ENCODE measurements around the gene ZFAND6.

Gene ZFAND6

DNA sequence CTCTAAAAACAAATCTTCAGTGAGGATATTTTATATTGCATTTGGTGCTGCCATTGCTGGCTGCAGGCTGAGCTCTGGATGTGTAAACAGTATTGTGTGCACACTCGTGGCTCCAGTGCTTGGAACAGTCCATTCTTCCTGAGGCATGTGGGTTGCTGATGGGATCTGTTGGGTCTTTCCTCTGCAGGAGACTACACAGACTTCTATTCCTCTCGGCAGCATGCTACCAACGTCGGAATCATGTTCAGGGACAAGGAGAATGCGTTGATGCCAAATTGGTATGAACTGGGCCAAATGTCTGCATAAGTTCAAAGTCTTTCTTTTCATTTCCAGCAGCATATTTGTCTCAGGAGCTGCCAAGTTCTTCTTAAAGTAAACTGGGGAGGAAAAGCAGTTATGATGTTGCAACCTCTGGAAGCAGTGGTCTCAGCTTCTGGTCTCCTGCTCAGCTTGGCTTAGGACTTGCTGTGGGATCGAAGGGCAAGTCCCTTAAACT lies 102.6 kb downstream of the ZFAND6 start:
- Histone ChIP-seq H4K20me1 (ENCODE audit: control insufficient read depth, insufficient read depth, low read depth, low read length) (no peaks in the 10 kb centered on the region), H3K9me3 (ENCODE audit: control insufficient read depth, insufficient read depth, low read length) (no peaks in the 10 kb centered on the region), H3K36me3 (ENCODE audit: control insufficient read depth, low read length) (peaks cover 22% of the 10 kb centered on the region), H3K27me3 (ENCODE audit: control insufficient read depth, low read length) (no peaks in the 10 kb centered on the region), H3K4me2 (ENCODE audit: low read length) (no peak overlapping the region), H3K4me1 (ENCODE audit: control insufficient read depth, low read length) (peaks cover 29% of the 10 kb centered on the region), H3K9me2 (replicated peaks; ENCODE audit: control insufficient read depth, low read length) (no peaks in the 10 kb centered on the region), H3K4me3 (ENCODE audit: low read length) (no peak overlapping the region), H3K79me2 (ENCODE audit: control insufficient read depth, low read length) (no peaks in the 10 kb centered on the region), H3F3A (ENCODE audit: control insufficient read depth, insufficient read depth) (no peaks in the 10 kb centered on the region), H3K27ac (ENCODE audit: low read depth, low read length) (no peak overlapping the region)
- TF ChIP-seq, protein P1, sequence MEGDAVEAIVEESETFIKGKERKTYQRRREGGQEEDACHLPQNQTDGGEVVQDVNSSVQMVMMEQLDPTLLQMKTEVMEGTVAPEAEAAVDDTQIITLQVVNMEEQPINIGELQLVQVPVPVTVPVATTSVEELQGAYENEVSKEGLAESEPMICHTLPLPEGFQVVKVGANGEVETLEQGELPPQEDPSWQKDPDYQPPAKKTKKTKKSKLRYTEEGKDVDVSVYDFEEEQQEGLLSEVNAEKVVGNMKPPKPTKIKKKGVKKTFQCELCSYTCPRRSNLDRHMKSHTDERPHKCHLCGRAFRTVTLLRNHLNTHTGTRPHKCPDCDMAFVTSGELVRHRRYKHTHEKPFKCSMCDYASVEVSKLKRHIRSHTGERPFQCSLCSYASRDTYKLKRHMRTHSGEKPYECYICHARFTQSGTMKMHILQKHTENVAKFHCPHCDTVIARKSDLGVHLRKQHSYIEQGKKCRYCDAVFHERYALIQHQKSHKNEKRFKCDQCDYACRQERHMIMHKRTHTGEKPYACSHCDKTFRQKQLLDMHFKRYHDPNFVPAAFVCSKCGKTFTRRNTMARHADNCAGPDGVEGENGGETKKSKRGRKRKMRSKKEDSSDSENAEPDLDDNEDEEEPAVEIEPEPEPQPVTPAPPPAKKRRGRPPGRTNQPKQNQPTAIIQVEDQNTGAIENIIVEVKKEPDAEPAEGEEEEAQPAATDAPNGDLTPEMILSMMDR (IDR thresholded peaks at IDR 0.05; ENCODE audit: low read depth, low read length, poor library complexity, severe bottlenecking): no peak
- TF ChIP-seq EZH2phosphoT487 (IDR thresholded peaks at IDR 0.05; ENCODE audit: borderline replicate concordance, low read length): no peak

DNA sequence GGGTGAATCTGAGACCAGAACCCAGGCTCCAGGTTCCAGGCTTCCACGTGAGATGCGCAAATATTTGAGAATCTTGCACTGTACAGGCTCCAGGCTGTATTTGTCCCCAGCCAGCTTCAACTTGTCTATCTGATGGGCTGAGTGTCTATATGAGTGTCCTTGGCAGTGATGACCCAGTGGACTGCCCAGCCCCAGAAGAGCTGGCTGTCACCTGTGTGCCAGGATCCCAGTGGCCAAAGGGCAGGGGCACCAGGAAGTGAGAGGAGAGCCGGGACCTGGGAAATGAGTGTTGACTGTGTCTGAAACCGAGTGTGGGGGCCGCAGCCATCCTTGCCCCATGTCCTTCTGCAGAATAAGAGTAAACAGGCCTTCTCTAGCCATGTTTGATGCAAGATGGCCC lies 103.7 kb downstream of the ZFAND6 start:
- Histone ChIP-seq H3K79me2 (ENCODE audit: control insufficient read depth, low read length) (no peaks in the 10 kb centered on the region), H3K9me2 (replicated peaks; ENCODE audit: control insufficient read depth, low read length) (no peaks in the 10 kb centered on the region), H3K4me1 (ENCODE audit: control insufficient read depth, low read length) (peaks cover 29% of the 10 kb centered on the region), H3K36me3 (ENCODE audit: control insufficient read depth, low read length) (peaks cover 22% of the 10 kb centered on the region), H3K9me3 (ENCODE audit: control insufficient read depth, insufficient read depth, low read length) (no peaks in the 10 kb centered on the region), H4K20me1 (ENCODE audit: control insufficient read depth, insufficient read depth, low read depth, low read length) (no peaks in the 10 kb centered on the region), H3K27me3 (ENCODE audit: control insufficient read depth, low read length) (no peaks in the 10 kb centered on the region), H3F3A (ENCODE audit: control insufficient read depth, insufficient read depth) (no peaks in the 10 kb centered on the region), H3K27ac (ENCODE audit: low read depth, low read length) (no peak overlapping the region), H3K4me2 (ENCODE audit: low read length) (no peak overlapping the region), H3K4me3 (ENCODE audit: low read length) (no peak overlapping the region)
- TF ChIP-seq EZH2phosphoT487 (IDR thresholded peaks at IDR 0.05; ENCODE audit: borderline replicate concordance, low read length): no peak
- TF ChIP-seq, protein P1 (IDR thresholded peaks at IDR 0.05; ENCODE audit: low read depth, low read length, poor library complexity, severe bottlenecking): no peak

DNA sequence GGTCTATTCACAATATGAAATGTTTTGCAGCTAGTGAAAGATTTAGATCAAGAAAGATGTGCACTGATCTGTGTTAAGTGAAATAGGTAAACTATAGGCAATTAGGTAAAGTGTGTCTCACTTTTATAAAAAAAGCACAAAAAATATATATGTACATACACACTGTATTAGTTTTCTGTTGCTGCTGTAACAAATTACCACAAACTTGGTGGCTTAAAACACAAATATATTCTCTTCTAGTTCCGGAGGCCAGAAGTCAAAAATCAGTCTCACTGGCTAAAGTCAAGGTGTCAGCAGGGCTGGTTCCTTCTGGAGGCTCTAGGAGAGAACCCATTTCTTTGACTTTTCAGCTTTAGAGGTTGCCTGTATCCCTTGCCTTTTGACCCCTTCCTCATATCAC lies 104.4 kb downstream of the ZFAND6 start:
- H3K27ac ChIP-seq (ENCODE audit: low read depth, low read length): no peak overlapping the region
- H3K4me3 ChIP-seq (ENCODE audit: low read length): no peak overlapping the region
- no peaks in the 10 kb centered on the region for H3K79me2 ChIP-seq (ENCODE audit: control insufficient read depth, low read length)
- H3K27me3 ChIP-seq (ENCODE audit: control insufficient read depth, low read length): no peaks in the 10 kb centered on the region
- no peaks in the 10 kb centered on the region for H3F3A ChIP-seq (ENCODE audit: control insufficient read depth, insufficient read depth)
- peaks cover 22% of the 10 kb centered on the region for H3K36me3 ChIP-seq (ENCODE audit: control insufficient read depth, low read length)
- TF ChIP-seq EZH2phosphoT487 (IDR thresholded peaks at IDR 0.05; ENCODE audit: borderline replicate concordance, low read length): no peak
- TF ChIP-seq, protein P1 (IDR thresholded peaks at IDR 0.05; ENCODE audit: low read depth, low read length, poor library complexity, severe bottlenecking): no peak
- H3K9me2 ChIP-seq (replicated peaks; ENCODE audit: control insufficient read depth, low read length): no peaks in the 10 kb centered on the region
- H3K9me3 ChIP-seq (ENCODE audit: control insufficient read depth, insufficient read depth, low read length): no peaks in the 10 kb centered on the region
- H3K4me2 ChIP-seq (ENCODE audit: low read length): no peak overlapping the region
- H4K20me1 ChIP-seq (ENCODE audit: control insufficient read depth, insufficient read depth, low read depth, low read length): no peaks in the 10 kb centered on the region
- H3K4me1 ChIP-seq (ENCODE audit: control insufficient read depth, low read length): peaks cover 23% of the 10 kb centered on the region
